ENCODE measurements around the gene MCCC2. TPM values are rescaled to one million over a fixed set of nuclear protein-coding genes. Genes with fewer than 3 reads are reported as not detected.

Gene MCCC2
- polyA plus RNA-seq, 1 donor from 2014 or later: 8.8 TPM

DNA sequence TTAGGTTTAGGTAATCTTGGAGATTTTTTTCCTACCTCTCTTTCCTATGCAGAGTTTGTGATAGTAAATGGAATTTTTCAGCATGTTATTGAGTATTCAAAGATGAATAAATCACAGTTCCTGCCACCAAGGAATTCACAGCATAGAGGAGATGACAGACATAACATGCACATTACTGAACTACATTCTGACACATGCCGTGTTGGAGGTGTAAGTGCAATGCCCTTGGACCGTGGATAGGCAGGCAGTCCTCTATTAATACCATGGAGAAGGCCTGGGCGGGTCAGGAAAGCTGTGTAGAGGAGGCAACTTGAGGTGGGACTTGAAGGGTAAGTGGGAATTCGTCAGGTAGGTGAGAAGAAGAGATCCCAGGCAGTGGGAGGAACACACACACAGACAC lies 43.9 kb downstream of the MCCC2 start:
- H3F3A ChIP-seq (ENCODE audit: insufficient read depth, low read length, poor library complexity, severe bottlenecking): no peaks in the 10 kb centered on the region
- H4K20me1 ChIP-seq (ENCODE audit: insufficient read depth): no peaks in the 10 kb centered on the region
- H3K36me3 ChIP-seq (ENCODE audit: insufficient read depth, low read length): peaks cover 4% of the 10 kb centered on the region
- H3K27me3 ChIP-seq (ENCODE audit: insufficient read depth, low read depth, low read length): no peaks in the 10 kb centered on the region
- no peak overlapping the region for H3K27ac ChIP-seq (ENCODE audit: low read length)
- H3K9ac ChIP-seq (ENCODE audit: low read length): no peak overlapping the region
- H2AFZ ChIP-seq (ENCODE audit: low read depth, low read length): no peak overlapping the region
- no peaks in the 10 kb centered on the region for H3K79me2 ChIP-seq (replicated peaks; ENCODE audit: insufficient read depth, low read length)
- H3K4me2 ChIP-seq (ENCODE audit: low read length): peak overlapping the region; percentile 1
- TF ChIP-seq MXI1 (conservative IDR thresholded peaks at IDR 0.05; ENCODE audit: poor library complexity, severe bottlenecking) (no peak), POLR2AphosphoS5 (IDR thresholded peaks at IDR 0.05) (no peak), TAF1 (IDR thresholded peaks at IDR 0.05; ENCODE audit: low read depth) (no peak), EP300 (conservative IDR thresholded peaks at IDR 0.05; ENCODE audit: poor library complexity, severe bottlenecking) (peak; percentile 59)
- TF ChIP-seq, protein P1, sequence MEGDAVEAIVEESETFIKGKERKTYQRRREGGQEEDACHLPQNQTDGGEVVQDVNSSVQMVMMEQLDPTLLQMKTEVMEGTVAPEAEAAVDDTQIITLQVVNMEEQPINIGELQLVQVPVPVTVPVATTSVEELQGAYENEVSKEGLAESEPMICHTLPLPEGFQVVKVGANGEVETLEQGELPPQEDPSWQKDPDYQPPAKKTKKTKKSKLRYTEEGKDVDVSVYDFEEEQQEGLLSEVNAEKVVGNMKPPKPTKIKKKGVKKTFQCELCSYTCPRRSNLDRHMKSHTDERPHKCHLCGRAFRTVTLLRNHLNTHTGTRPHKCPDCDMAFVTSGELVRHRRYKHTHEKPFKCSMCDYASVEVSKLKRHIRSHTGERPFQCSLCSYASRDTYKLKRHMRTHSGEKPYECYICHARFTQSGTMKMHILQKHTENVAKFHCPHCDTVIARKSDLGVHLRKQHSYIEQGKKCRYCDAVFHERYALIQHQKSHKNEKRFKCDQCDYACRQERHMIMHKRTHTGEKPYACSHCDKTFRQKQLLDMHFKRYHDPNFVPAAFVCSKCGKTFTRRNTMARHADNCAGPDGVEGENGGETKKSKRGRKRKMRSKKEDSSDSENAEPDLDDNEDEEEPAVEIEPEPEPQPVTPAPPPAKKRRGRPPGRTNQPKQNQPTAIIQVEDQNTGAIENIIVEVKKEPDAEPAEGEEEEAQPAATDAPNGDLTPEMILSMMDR (IDR thresholded peaks at IDR 0.05; ENCODE audit: poor library complexity, severe bottlenecking): no peak
- TF ChIP-seq, protein P2, sequence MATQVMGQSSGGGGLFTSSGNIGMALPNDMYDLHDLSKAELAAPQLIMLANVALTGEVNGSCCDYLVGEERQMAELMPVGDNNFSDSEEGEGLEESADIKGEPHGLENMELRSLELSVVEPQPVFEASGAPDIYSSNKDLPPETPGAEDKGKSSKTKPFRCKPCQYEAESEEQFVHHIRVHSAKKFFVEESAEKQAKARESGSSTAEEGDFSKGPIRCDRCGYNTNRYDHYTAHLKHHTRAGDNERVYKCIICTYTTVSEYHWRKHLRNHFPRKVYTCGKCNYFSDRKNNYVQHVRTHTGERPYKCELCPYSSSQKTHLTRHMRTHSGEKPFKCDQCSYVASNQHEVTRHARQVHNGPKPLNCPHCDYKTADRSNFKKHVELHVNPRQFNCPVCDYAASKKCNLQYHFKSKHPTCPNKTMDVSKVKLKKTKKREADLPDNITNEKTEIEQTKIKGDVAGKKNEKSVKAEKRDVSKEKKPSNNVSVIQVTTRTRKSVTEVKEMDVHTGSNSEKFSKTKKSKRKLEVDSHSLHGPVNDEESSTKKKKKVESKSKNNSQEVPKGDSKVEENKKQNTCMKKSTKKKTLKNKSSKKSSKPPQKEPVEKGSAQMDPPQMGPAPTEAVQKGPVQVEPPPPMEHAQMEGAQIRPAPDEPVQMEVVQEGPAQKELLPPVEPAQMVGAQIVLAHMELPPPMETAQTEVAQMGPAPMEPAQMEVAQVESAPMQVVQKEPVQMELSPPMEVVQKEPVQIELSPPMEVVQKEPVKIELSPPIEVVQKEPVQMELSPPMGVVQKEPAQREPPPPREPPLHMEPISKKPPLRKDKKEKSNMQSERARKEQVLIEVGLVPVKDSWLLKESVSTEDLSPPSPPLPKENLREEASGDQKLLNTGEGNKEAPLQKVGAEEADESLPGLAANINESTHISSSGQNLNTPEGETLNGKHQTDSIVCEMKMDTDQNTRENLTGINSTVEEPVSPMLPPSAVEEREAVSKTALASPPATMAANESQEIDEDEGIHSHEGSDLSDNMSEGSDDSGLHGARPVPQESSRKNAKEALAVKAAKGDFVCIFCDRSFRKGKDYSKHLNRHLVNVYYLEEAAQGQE (IDR thresholded peaks at IDR 0.05; ENCODE audit: borderline replicate concordance): no peak
- no peaks in the 10 kb centered on the region for H3K9me3 ChIP-seq (ENCODE audit: low read length)
- no peak overlapping the region for H3K4me3 ChIP-seq (ENCODE audit: low read length)
- no peaks in the 10 kb centered on the region for H3K9me2 ChIP-seq (ENCODE audit: insufficient read depth, low read length)

DNA sequence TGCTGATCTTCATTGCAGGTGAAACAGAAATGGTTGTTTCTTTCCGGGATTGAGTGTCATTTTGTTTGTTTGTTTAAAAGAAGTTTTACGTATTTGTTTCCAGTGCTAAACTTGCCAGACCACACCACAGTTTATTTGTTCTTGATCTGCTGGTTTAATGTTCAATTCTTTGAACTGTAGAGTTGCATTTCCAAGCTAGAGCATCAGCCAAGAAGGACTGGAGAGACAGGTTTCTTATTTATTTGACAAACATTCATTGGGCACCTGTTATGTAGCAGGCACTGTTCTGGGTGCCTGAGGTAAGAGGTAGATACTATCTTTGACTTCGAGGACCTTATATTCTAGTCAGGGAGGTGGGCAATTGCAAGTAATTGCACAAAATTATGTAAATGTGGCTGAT lies 45.0 kb downstream of the MCCC2 start:
- Histone ChIP-seq H3F3A (ENCODE audit: insufficient read depth, low read length, poor library complexity, severe bottlenecking) (no peaks in the 10 kb centered on the region), H3K9ac (ENCODE audit: low read length) (no peak overlapping the region), H3K9me2 (ENCODE audit: insufficient read depth, low read length) (no peaks in the 10 kb centered on the region), H3K27me3 (ENCODE audit: insufficient read depth, low read depth, low read length) (no peaks in the 10 kb centered on the region), H4K20me1 (ENCODE audit: insufficient read depth) (no peaks in the 10 kb centered on the region), H3K27ac (ENCODE audit: low read length) (no peak overlapping the region), H3K36me3 (ENCODE audit: insufficient read depth, low read length) (peaks cover 4% of the 10 kb centered on the region), H3K79me2 (replicated peaks; ENCODE audit: insufficient read depth, low read length) (no peaks in the 10 kb centered on the region), H3K4me3 (ENCODE audit: low read length) (no peak overlapping the region), H3K4me2 (ENCODE audit: low read length) (no peak overlapping the region), H3K9me3 (ENCODE audit: low read length) (no peaks in the 10 kb centered on the region), H2AFZ (ENCODE audit: low read depth, low read length) (no peak overlapping the region)
- no peak for TF ChIP-seq MXI1 (conservative IDR thresholded peaks at IDR 0.05; ENCODE audit: poor library complexity, severe bottlenecking)
- TF ChIP-seq TAF1 (IDR thresholded peaks at IDR 0.05; ENCODE audit: low read depth): no peak
- TF ChIP-seq, protein P1 (IDR thresholded peaks at IDR 0.05; ENCODE audit: poor library complexity, severe bottlenecking): no peak
- TF ChIP-seq SMC3 (conservative IDR thresholded peaks at IDR 0.05; ENCODE audit: poor library complexity): no peak
- no peak for TF ChIP-seq POLR2AphosphoS5 (IDR thresholded peaks at IDR 0.05)
- TF ChIP-seq, protein P2 (IDR thresholded peaks at IDR 0.05; ENCODE audit: borderline replicate concordance): no peak
- no peak for TF ChIP-seq EP300 (conservative IDR thresholded peaks at IDR 0.05; ENCODE audit: poor library complexity, severe bottlenecking)
- no peak for TF ChIP-seq RAD21 (conservative IDR thresholded peaks at IDR 0.05)
- no peak for TF ChIP-seq EZH2 (IDR thresholded peaks at IDR 0.05; ENCODE audit: borderline replicate concordance, insufficient read depth, low read length, poor library complexity, severe bottlenecking)
